HepG2 (cell line): Measurements from ENCODE around the gene TAF9B. TPM values are rescaled to one million over a fixed set of nuclear protein-coding genes. Genes with fewer than 3 reads are reported as not detected.

Experiments used
- CREB1 ChIP-seq, 2 experiments: fragments of 450-650 bp in 1 of 2; IDR thresholded peaks; 2 replicates each; pipeline ENCODE4 v1.6.1; 2016 to 2017; ENCODE audit warnings: control low read depth in 1 of 2, mild to moderate bottlenecking in 1 of 2, missing compliant biosample characterization in 1 of 2, missing genetic modification characterization in 1 of 2
- ELF4 ChIP-seq: sonication (generic); formaldehyde crosslinking; IDR thresholded peaks from 2 replicates; pipeline ENCODE4 v1.5.0; 2020; ENCODE audit warnings: missing genetic modification reagents, mild to moderate bottlenecking, moderate library complexity, borderline replicate concordance
- FOXC1 ChIP-seq: sonication (generic); formaldehyde crosslinking; IDR thresholded peaks from 2 replicates; pipeline ENCODE4 v1.8.0; 2022; ENCODE audit warnings: mild to moderate bottlenecking, missing genetic modification reagents, borderline replicate concordance
- GMEB1 ChIP-seq: sonication (generic); formaldehyde crosslinking; IDR thresholded peaks from 2 replicates; pipeline ENCODE4 v1.5.1; 2020; ENCODE audit warnings: missing genetic modification reagents, mild to moderate bottlenecking, borderline replicate concordance
- GPN1 ChIP-seq: sonication (generic); formaldehyde crosslinking; IDR thresholded peaks from 2 replicates; pipeline ENCODE4 v1.5.1; 2020; ENCODE audit warnings: missing genetic modification reagents, borderline replicate concordance
- KLF11 ChIP-seq: IDR thresholded peaks from 2 replicates; pipeline ENCODE4 v1.6.1; 2016; ENCODE audit warnings: missing compliant biosample characterization
- NCOA2 ChIP-seq: sonication (generic); formaldehyde crosslinking; IDR thresholded peaks from 2 replicates; pipeline ENCODE4 v1.8.0; 2022; ENCODE audit warnings: inconsistent platforms
- POLR2AphosphoS5 ChIP-seq: IDR thresholded peaks from 2 replicates; pipeline ENCODE4 v1.6.1; 2012; ENCODE audit warnings: low read depth, low read length
- SAP130 ChIP-seq: IDR thresholded peaks from 2 replicates; pipeline ENCODE4 v1.6.1; 2016; ENCODE audit warnings: low read depth
- SOX6 ChIP-seq, 2 experiments: fragments of 450-650 bp in 1 of 2; sonication (generic) in 1 of 2; formaldehyde crosslinking in 1 of 2; IDR thresholded peaks; 2 replicates each; pipeline versions ENCODE4 v1.4.0 to v1.6.1; 2017 to 2020; ENCODE audit warnings: antibody characterized with exemption in 1 of 2, mild to moderate bottlenecking in 1 of 2, missing genetic modification reagents in 1 of 2
- SRSF9 ChIP-seq: fragments of 200-400 bp; formaldehyde crosslinking; IDR thresholded peaks from 2 replicates; pipeline ENCODE4 v1.6.1; 2018; ENCODE audit warnings: borderline replicate concordance, mild to moderate bottlenecking, low read depth, low read length; ENCODE audit not compliant: insufficient read depth, poor library complexity, severe bottlenecking
- THAP9 ChIP-seq: sonication (generic); formaldehyde crosslinking; IDR thresholded peaks from 2 replicates; pipeline ENCODE4; 2020; ENCODE audit warnings: missing genetic modification reagents, mild to moderate bottlenecking, borderline replicate concordance
- YEATS4 ChIP-seq: sonication (generic); formaldehyde crosslinking; IDR thresholded peaks from 2 replicates; pipeline ENCODE4 v1.4.0; 2020; ENCODE audit warnings: missing genetic modification reagents, borderline replicate concordance
- ZFP41 ChIP-seq: sonication (generic); formaldehyde crosslinking; IDR thresholded peaks from 2 replicates; pipeline ENCODE4 v1.4.0; 2020; ENCODE audit warnings: mild to moderate bottlenecking, missing genetic modification reagents, borderline replicate concordance
- ZFP91 ChIP-seq: sonication (generic); formaldehyde crosslinking; IDR thresholded peaks from 2 replicates; pipeline ENCODE4 v1.9.0; 2022; ENCODE audit warnings: missing genetic modification reagents, mild to moderate bottlenecking, borderline replicate concordance
- ZNF263 ChIP-seq: sonication (generic); formaldehyde crosslinking; IDR thresholded peaks from 2 replicates; pipeline ENCODE4 v1.4.0; 2020; ENCODE audit warnings: missing genetic modification reagents
- ZNF432 ChIP-seq: sonication (generic); formaldehyde crosslinking; IDR thresholded peaks from 2 replicates; pipeline ENCODE4 v1.5.0; 2020; ENCODE audit warnings: missing genetic modification reagents, mild to moderate bottlenecking, borderline replicate concordance
- ZNF639 ChIP-seq: conservative IDR thresholded peaks from 2 replicates; pipeline ENCODE4 v1.6.1; 2018; ENCODE audit warnings: missing genetic modification reagents
- ZNF7 ChIP-seq: IDR thresholded peaks from 2 replicates; pipeline ENCODE4 v1.6.1; 2016; ENCODE audit warnings: missing biosample characterization, missing genetic modification reagents
- ZNF761 ChIP-seq: sonication (generic); formaldehyde crosslinking; conservative IDR thresholded peaks from 2 replicates; pipeline ENCODE4 v1.4.0; 2020; ENCODE audit warnings: mild to moderate bottlenecking, missing genetic modification reagents
- polyA plus RNA-seq, 8 experiments: library from polyadenylated mRNA; depleted of rRNA in 3 of 8; stranded (reverse) in 7 of 8; unstranded in 1 of 8; fragments of >200 nt; fragmentation: Illumina TruSeq in 4 of 8; extraction: Trizol in 4 of 8; gene quantifications; 2 replicates each; pipeline versions ENCODE4 v1.2.1 to v1.2.3, GENCODE V29; 2011 to 2016; ENCODE audit warnings: low read depth in 4 of 8, missing spikeins in 1 of 8, mixed read lengths in 1 of 8; ENCODE audit not compliant: insufficient read depth in 1 of 8
- total RNA-seq, 5 experiments: library from RNA; depleted of rRNA; stranded (reverse); fragments of >200 nt; fragmentation: Illumina TruSeq; extraction: Trizol; gene quantifications; 2 replicates each; pipeline ENCODE4 v1.2.3, GENCODE V29; 2016; ENCODE audit warnings: low read depth in 1 of 5

The TAF9B gene
- total and polyA plus RNA-seq, 2 of the 13 experiments (the other 11 are each of a cell fraction or from before 2014, with no cell fraction given): 10.8 to 15.2 TPM

- TF ChIP-seq GMEB1 (CRISPR knock-in tag): peak; percentile 75; the same call in 1 of the 2 replicates
- no peak for TF ChIP-seq SRSF9
- TF ChIP-seq ZNF432 (CRISPR knock-in tag): no peak
- 0 out of 2 replicates have a peak, but pooled peaks have one; percentile 47 for TF ChIP-seq ZNF639 (CRISPR knock-in tag)
- no peak for TF ChIP-seq ELF4 (CRISPR knock-in tag)
- TF ChIP-seq CREB1 (IDR thresholded peaks at IDR 0.05): no peak
- TF ChIP-seq CREB1 (CRISPR knock-in tag; IDR thresholded peaks at IDR 0.05): no peak
- TF ChIP-seq ZNF761: no peak
- TF ChIP-seq NCOA2 (CRISPR knock-in tag): no peak
- peak; percentile 32; the same call in 1 of the 2 replicates for TF ChIP-seq SAP130
- no peak for TF ChIP-seq SOX6 (IDR thresholded peaks at IDR 0.05)
- TF ChIP-seq SOX6 (CRISPR knock-in tag; IDR thresholded peaks at IDR 0.05): peak; percentile 42
- TF ChIP-seq THAP9 (CRISPR knock-in tag): peak; percentile 63; the same call in 1 of the 2 replicates
- peak; percentile 76 for TF ChIP-seq POLR2AphosphoS5
- TF ChIP-seq ZFP41 (CRISPR knock-in tag): no peak
- no peak for TF ChIP-seq ZNF7 (CRISPR knock-in tag)
- TF ChIP-seq FOXC1 (CRISPR knock-in tag): no peak
- TF ChIP-seq KLF11 (CRISPR knock-in tag): 0 out of 2 replicates have a peak, but pooled peaks have one; percentile 24
- peak; percentile 56; the same call in 1 of the 2 replicates for TF ChIP-seq ZNF263 (CRISPR knock-in tag)
- TF ChIP-seq YEATS4 (CRISPR knock-in tag): peak; percentile 64
- peak; percentile 49; the same call in 1 of the 2 replicates for TF ChIP-seq ZFP91 (CRISPR knock-in tag)
- TF ChIP-seq GPN1: no peak
Observed at GRCh38 chrX:78139160-78140123, at the start of gene TAF9B (continued).
